ENCODE results near the gene DCST1. TPM values are rescaled to one million over a fixed set of nuclear protein-coding genes. Genes with fewer than 3 reads are reported as not detected.

Gene DCST1
- total and polyA plus RNA-seq, 2 of the 8 experiments (the other 6 are each of a cell fraction or from before 2014, with no cell fraction given): not detected

- H3K9ac ChIP-seq (replicated peaks in 1 of 4; ENCODE audit: extremely low read depth in 1 of 4, low read depth in 3 of 4, low read length in 3 of 4): no peak overlapping the region
- H2BK12ac ChIP-seq (ENCODE audit: low read depth, low read length): 0 out of 2 replicates have a peak overlapping the region, but pooled peaks have one; percentile 50
- peaks cover 0 to 12% (median 1%) of the 10 kb centered on the region in 4 experiments; a peak in 3 of 8 replicates for H3K36me3 ChIP-seq (ENCODE audit: control insufficient read depth in 2 of 4, insufficient read depth in 4 of 4, low read length in 3 of 4)
- H3K79me2 ChIP-seq (ENCODE audit: control insufficient read depth in 1 of 2, insufficient read depth in 2 of 2, low read length in 2 of 2): no peaks in the 10 kb centered on the region
- TF ChIP-seq KDM5A (IDR thresholded peaks at IDR 0.05; ENCODE audit: low read length) (no peak), SP4 (IDR thresholded peaks at IDR 0.05; ENCODE audit: low read length) (no peak)
- H2BK20ac ChIP-seq (ENCODE audit: low read length): 0 out of 2 replicates have a peak overlapping the region, but pooled peaks have one; percentile 61
- H3K79me1 ChIP-seq (ENCODE audit: low read depth, low read length): no peaks in the 10 kb centered on the region
- no peak overlapping the region for H2AFZ ChIP-seq (ENCODE audit: low read length)
- no peak overlapping the region for H4K8ac ChIP-seq (ENCODE audit: extremely low read depth, insufficient read depth, low read length)
- H2BK120ac ChIP-seq (replicated peaks; ENCODE audit: low read depth, low read length): no peak overlapping the region
- H3K9me3 ChIP-seq (ENCODE audit: insufficient read depth in 2 of 2, low read depth in 1 of 2, low read length in 1 of 2): no peaks in the 10 kb centered on the region
- H3K27me3 ChIP-seq (replicated peaks in 1 of 4; ENCODE audit: control insufficient read depth in 3 of 4, extremely low read depth in 1 of 4, insufficient read depth in 3 of 4, low read length in 3 of 4): peaks cover 0 to 13% (median 4%) of the 10 kb centered on the region in 4 experiments; a peak in 6 of 7 replicates
- 0 out of 2 replicates have a peak overlapping the region, but pooled peaks have one; percentile 61 for H2BK15ac ChIP-seq (ENCODE audit: low read length)
- peaks cover 11% of the 10 kb centered on the region for H3K23me2 ChIP-seq (ENCODE audit: low read depth, low read length)
- no peak overlapping the region for H4K91ac ChIP-seq (replicated peaks; ENCODE audit: insufficient read length, low read length)
- ChIA-PET CTCF (ENCODE audit: partially characterized antibody) (interaction anchor here (0.9 to 33.9 kb wide), 5 partner anchors 7 to 100 kb away, joined by 4 to 907 read pairs (median 24); partner anchors contain the start of genes ADAM15, EFNA3, EFNA4 and KRTCAP2), POLR2A (ENCODE audit: partially characterized antibody) (interaction anchor here (1.6 to 1.7 kb wide), 2 partner anchors 9 to 122 kb away, joined by 3 to 8 read pairs; partner anchors contain the start of gene EFNA4)
- DNase-seq (ENCODE audit: low read depth in 1 of 2, low spot score in 2 of 2) (no peak), FAIRE-seq (no peak)
- H3K56ac ChIP-seq (replicated peaks; ENCODE audit: insufficient read length, low read depth, low read length): no peak overlapping the region
- no peak overlapping the region for H3K4me3 ChIP-seq (ENCODE audit: extremely low read depth in 1 of 4, insufficient read depth in 2 of 4, low read depth in 3 of 4, low read length in 4 of 4)
- WGBS, 2 experiments (ENCODE audit: extremely low coverage in 1 of 2, insufficient coverage in 1 of 2, insufficient read length in 1 of 2, insufficient replicate concordance in 2 of 2, low coverage in 1 of 2, low lambda C conversion rate in 2 of 2, missing lambda C conversion rate in 1 of 2): 46% methylated on average over 7 of the region's 7 CpGs; no CpG with 5 or more reads in 1 of the 2 experiments
- H4K5ac ChIP-seq (ENCODE audit: insufficient read length, low read depth, low read length): no peak overlapping the region
- peak overlapping the region; percentile 24 to 97 for H3K4me2 ChIP-seq (ENCODE audit: insufficient read depth in 1 of 2, low read depth in 2 of 2, low read length in 2 of 2)
- no peak overlapping the region for H3K14ac ChIP-seq (ENCODE audit: insufficient read length)
- H2BK5ac ChIP-seq (ENCODE audit: low read depth, low read length): no peak overlapping the region; the same call in 1 of the 2 replicates
- H3K27ac ChIP-seq (ENCODE audit: low read depth, low read length): no peak overlapping the region
- peak overlapping the region; percentile 93; the same call in 1 of the 2 replicates for H2AK5ac ChIP-seq (ENCODE audit: low read depth, low read length)
- H3K4me1 ChIP-seq (replicated peaks in 1 of 4; ENCODE audit: control insufficient read depth in 3 of 4, insufficient read depth in 4 of 4, low read length in 3 of 4): peaks cover 4 to 30% (median 21%) of the 10 kb centered on the region in 4 experiments
- no peak overlapping the region for H3K23ac ChIP-seq (ENCODE audit: insufficient read length)
- peaks cover 9 to 13% of the 10 kb centered on the region in 2 experiments for H4K20me1 ChIP-seq (replicated peaks in 1 of 2; ENCODE audit: control insufficient read depth in 1 of 2, insufficient read depth in 2 of 2, low read length in 2 of 2)
- H3K4ac ChIP-seq (replicated peaks; ENCODE audit: insufficient read length, low read depth, low read length): no peak overlapping the region
- no peak overlapping the region for H3K18ac ChIP-seq (ENCODE audit: extremely low read depth, low read length)
These were observed 39.1 kb downstream of the DCST1 start for GRCh38 chr1:155072531-155073289.
